ENCODE measurements around the gene TP53AIP1.

GRCh38 chr11:128888034-128888985, 54.4 kb downstream of the TP53AIP1 start:
- TF ChIP-seq CTCF (IDR thresholded peaks at IDR 0.05) (no peak), POLR2A (IDR thresholded peaks at IDR 0.05) (no peak), EP300 (IDR thresholded peaks at IDR 0.05) (no peak)

All from sigmoid colon (tissue), 4 donors.